NB4 (cell line): ENCODE data around the gene TBCE.

Experiments
- CTCF ChIP-seq: IDR thresholded peaks from one replicate; pipeline ENCODE4 v1.5.1; 2012; ENCODE audit warnings: low read depth, low read length
- MAX ChIP-seq: IDR thresholded peaks from 2 replicates; pipeline ENCODE4 v1.6.1; 2011; ENCODE audit warnings: low read depth, low read length

- TF ChIP-seq MAX (no peak), CTCF (no peak)
These were observed 34.0 kb downstream of the TBCE start for GRCh38 chr1:235401251-235401650.
